Endothelial cell of umbilical vein (primary cell): Measurements from ENCODE around the gene TRIM29. TPM values are rescaled to one million over a fixed set of nuclear protein-coding genes. Genes with fewer than 3 reads are reported as not detected.

ENCODE experiments used
- BruUV-seq: library from RNA; stranded (reverse); fragments of 400-500 nt; replicated peaks from 2 replicates; lab custom pipeline; 2021; lab: Mats Ljungman, UMichigan
- CTCF ChIA-PET: fragments of 300-600, 350-600 bp; sonication (Branson Sonifier 250); formaldehyde crosslinking; loops from one replicate; lab custom pipeline; 2021; ENCODE audit warnings: antibody characterized with exemption, inconsistent platforms; lab: Charles Lee
- POLR2A ChIA-PET: fragments of 300-600, 350-600 bp; sonication (Branson Sonifier 250); formaldehyde crosslinking; loops from one replicate; lab custom pipeline; 2021; ENCODE audit warnings: antibody characterized with exemption, inconsistent platforms; lab: Charles Lee
- DNase-seq: peaks from one replicate; pipeline ENCODE4 v3.0.0-alpha.2; 2011; ENCODE audit warnings: low read depth, low spot score
- FAIRE-seq: peaks from 2 replicates; lab custom pipeline; 2011; peaks lifted over from hg19 to GRCh38; lab: Jason Lieb, UNC
- H2AFZ ChIP-seq: 2 replicates; pipeline ENCODE4 v1.6.0; 2012; ENCODE audit warnings: low read depth, low read length, control low read depth, inconsistent platforms
- H3K27ac ChIP-seq: 2 replicates; pipeline ENCODE4 v1.5.1; 2011; ENCODE audit warnings: low read depth, mild to moderate bottlenecking, control low read depth, low read length, moderate library complexity; ENCODE audit not compliant: insufficient read depth
- H3K27me3 ChIP-seq, 2 experiments: 2 replicates each; pipeline versions ENCODE4 v1.6.0 to v1.6.1; 2011; ENCODE audit warnings: low read length in 2 of 2, mixed read lengths in 1 of 2; ENCODE audit not compliant: control insufficient read depth in 2 of 2, insufficient read depth in 2 of 2
- H3K36me3 ChIP-seq, 2 experiments: 2 replicates in 1 of 2; 3 replicates in 1 of 2; pipeline ENCODE4 v1.5.1; 2011; ENCODE audit warnings: low read length in 2 of 2, mild to moderate bottlenecking in 1 of 2, moderate library complexity in 1 of 2; ENCODE audit not compliant: control insufficient read depth in 2 of 2, insufficient read depth in 2 of 2; ENCODE audit errors: extremely low read depth in 1 of 2
- H3K4me1 ChIP-seq: 3 replicates; pipeline ENCODE4 v1.5.1; 2011; ENCODE audit warnings: mild to moderate bottlenecking, low read length; ENCODE audit not compliant: control insufficient read depth, insufficient read depth; ENCODE audit errors: extremely low read depth
- H3K4me2 ChIP-seq: 2 replicates; pipeline ENCODE4 v1.6.1; 2011; ENCODE audit warnings: low read length, control low read depth, mixed read lengths; ENCODE audit not compliant: insufficient read depth
- H3K4me3 ChIP-seq, 3 experiments: fragments of 200-600 bp in 1 of 3; sonication (generic), shearing (Covaris generic) in 1 of 3; replicated peaks in 1 of 3; 2 replicates each; pipeline ENCODE4 v1.5.1; 2011 to 2016; ENCODE audit warnings: control low read depth in 3 of 3, low read length in 3 of 3, mild to moderate bottlenecking in 2 of 3, inconsistent platforms in 1 of 3, low read depth in 1 of 3, moderate library complexity in 1 of 3; ENCODE audit not compliant: insufficient read depth in 1 of 3
- H3K79me2 ChIP-seq: 2 replicates; pipeline ENCODE4 v1.6.0; 2012; ENCODE audit warnings: low read length, inconsistent platforms; ENCODE audit not compliant: control insufficient read depth, insufficient read depth
- H3K9ac ChIP-seq: replicated peaks from 2 replicates; pipeline ENCODE3; 2011; ENCODE audit warnings: low read length, control low read depth; ENCODE audit not compliant: insufficient read depth; ENCODE audit errors: extremely low read depth
- H3K9me1 ChIP-seq: replicated peaks from 3 replicates; pipeline ENCODE4 v1.6.0; 2011; ENCODE audit warnings: mild to moderate bottlenecking, low read length; ENCODE audit not compliant: control insufficient read depth, insufficient read depth; ENCODE audit errors: extremely low read depth
- H3K9me3 ChIP-seq: replicated peaks from 2 replicates; pipeline ENCODE4 v1.5.1; 2012; ENCODE audit warnings: low read length, inconsistent platforms; ENCODE audit not compliant: control insufficient read depth, insufficient read depth
- H4K20me1 ChIP-seq: replicated peaks from 2 replicates; pipeline ENCODE3; 2011; ENCODE audit warnings: mild to moderate bottlenecking, low read length; ENCODE audit not compliant: control insufficient read depth, insufficient read depth; ENCODE audit errors: extremely low read depth
- CTCF ChIP-seq, 2 donors: IDR thresholded peaks; 1 replicate in 1 of 2; 2 replicates in 1 of 2; pipeline ENCODE4 v1.5.1; 2011; ENCODE audit warnings: low read length in 2 of 2, mild to moderate bottlenecking in 2 of 2, moderate library complexity in 2 of 2, control low read depth in 1 of 2, inconsistent platforms in 1 of 2, low read depth in 1 of 2; ENCODE audit not compliant: insufficient read depth in 1 of 2; ENCODE audit errors: extremely low read depth in 1 of 2
- FOS ChIP-seq: IDR thresholded peaks from 2 replicates; pipeline ENCODE4 v1.6.1; 2011; ENCODE audit warnings: mild to moderate bottlenecking, low read length, moderate library complexity, borderline replicate concordance; ENCODE audit not compliant: insufficient read depth
- dilution Hi-C: fragments of 300-500 bp; cut with MboI; formaldehyde crosslinking; loops from one replicate; pipeline ENCODE4 v1.15.0; 2019; ENCODE audit warnings: low sequenced_read_pairs; ENCODE audit not compliant: extremely low pct_ligation_motif_present
- intact Hi-C: fragments of 100-400 bp; cut with micrococcal nuclease; formaldehyde crosslinking; loops from one replicate; pipeline ENCODE4 v1.10.0; 2022
- polyA plus RNA-seq, 4 experiments: library from polyadenylated mRNA; depleted of rRNA in 3 of 4; stranded (reverse) in 3 of 4; unstranded in 1 of 4; fragments of >200 nt; gene quantifications; 2 replicates each; pipeline versions ENCODE4 v1.2.1 to v1.2.3, GENCODE V29; 2011 to 2012; ENCODE audit warnings: missing spikeins in 1 of 4
- total RNA-seq: library from RNA; stranded (reverse); gene quantifications from 2 replicates; pipeline ENCODE4 v1.2.3, GENCODE V29; 2021

The TRIM29 gene
- total and polyA plus RNA-seq, 2 donors (not counting 3 experiments of a cell fraction or from before 2014, with no cell fraction given) = not detected

GRCh38 chr11:120108154-120108784 is 29.6 kb downstream of the TRIM29 start:
- BruUV-seq = no TSS peak

More at GRCh38 chr11:120108154-120108784, 29.6 kb downstream of the TRIM29 start:
- Histone ChIP-seq H3K36me3 (no peaks in the 10 kb centered on the region), H4K20me1 (no peaks in the 10 kb centered on the region), H3K4me3 (no peak overlapping the region), H3K9me3 (no peaks in the 10 kb centered on the region), H3K27me3 (peaks cover 0 to 2% of the 10 kb centered on the region in 2 experiments), H3K4me2 (no peak overlapping the region), H3K9ac (no peak overlapping the region), H3K27ac (no peak overlapping the region), H3K79me2 (no peaks in the 10 kb centered on the region), H3K9me1 (no peaks in the 10 kb centered on the region), H3K4me1 (no peaks in the 10 kb centered on the region), H2AFZ (no peak overlapping the region)
- peak; percentile 42 for DNase-seq
- dilution Hi-C loops (no loop called here), intact Hi-C loops (loop anchor here (1.0 kb wide), 6 partner anchors 95 to 627 kb away; no protein-coding TSS in a partner anchor)
- TF ChIP-seq FOS (no peak), CTCF (IDR thresholded peaks at IDR 0.05; ENCODE audit: extremely low read depth in 1 of 2, insufficient read depth in 1 of 2, low read depth in 1 of 2, low read length in 2 of 2) (peak; percentile 96 to 99)
- peak; percentile 73 for FAIRE-seq
- ChIA-PET POLR2A (no interaction called here), CTCF (interaction anchor here (0.6 to 2.5 kb wide), 37 partner anchors 10 to 768 kb away, joined by 3 to 31 read pairs (median 4); partner anchors contain the start of genes C1QTNF5 and NECTIN1)
